ENCODE data around the gene SCN5A. TPM values are rescaled to one million over a fixed set of nuclear protein-coding genes. Genes with fewer than 3 reads are reported as not detected.
A peak's percentile ranks its signal among the peaks of the same experiment; 100 is the strongest.

SCN5A gene
- total RNA-seq (1.9 TPM), polyA plus RNA-seq (ENCODE audit: insufficient read depth in 1 of 8, insufficient read length in 8 of 8, low replicate concordance in 1 of 8) (1 to 10 TPM; 2.8 to 4.8 (median 4.3) TPM)
- long read RNA-seq, donor 1: 0 reads
- long read RNA-seq, donor 2: 0 reads
- long read RNA-seq, donor 3: 0 reads
- long read RNA-seq, donor 4: 0 reads
- long read RNA-seq, donor 5: 0 reads
- long read RNA-seq, donor 6: 0 reads
- long read RNA-seq, donor 7: 0 reads
- long read RNA-seq, donor 8: 0 reads
- long read RNA-seq, donor 9: 0 reads
- long read RNA-seq, donor 10: 0 reads
- long read RNA-seq, donor 11: 0 reads

GRCh38 chr3:38649500-38650247 is at the start of gene SCN5A:
Gene SCN5A (minus strand): TSS chr3:38649687. CDS start chr3:38633307, 16,380 bp downstream.
- Histone ChIP-seq H3K27ac (ENCODE audit: low read length) (no peak within 1 kb of the TSS), H3K4me3 (ENCODE audit: low read length) (peak within 1 kb of the TSS; percentile 43)

GRCh38 chr3:38698760-38699159 is 49.3 kb upstream of the SCN5A start:
- Histone ChIP-seq H3K27me3 (ENCODE audit: control insufficient read depth, insufficient read depth, low read length) (no peaks in the 10 kb centered on the region), H3K4me3 (ENCODE audit: low read length) (no peak overlapping the region), H3K4me1 (ENCODE audit: control insufficient read depth, insufficient read depth, low read length) (peaks cover 7% of the 10 kb centered on the region), H3K9me3 (replicated peaks; ENCODE audit: control insufficient read depth, low read depth, low read length) (no peaks in the 10 kb centered on the region), H3K27ac (ENCODE audit: low read length) (no peak overlapping the region), H3K36me3 (ENCODE audit: control insufficient read depth, insufficient read depth, low read length) (no peaks in the 10 kb centered on the region)
- 33% methylated on average over 5 of the region's 5 CpGs for WGBS (ENCODE audit: insufficient coverage)
- DNase-seq: peak; percentile 34

More at GRCh38 chr3:38649500-38650247, at the start of gene SCN5A:
- H3K36me3 ChIP-seq (ENCODE audit: control insufficient read depth, insufficient read depth, low read length): no peaks in the 10 kb centered on the region
- DNase-seq: peak; percentile 71
- WGBS (ENCODE audit: insufficient coverage): under 1% methylated on average over 60 of the region's 76 CpGs
- H3K27me3 ChIP-seq (ENCODE audit: control insufficient read depth, insufficient read depth, low read length): peaks cover 50% of the 10 kb centered on the region
- H3K4me1 ChIP-seq (ENCODE audit: control insufficient read depth, insufficient read depth, low read length): peaks cover 18% of the 10 kb centered on the region
- H3K9me3 ChIP-seq (replicated peaks; ENCODE audit: control insufficient read depth, low read depth, low read length): no peaks in the 10 kb centered on the region

GRCh38 chr3:38698061-38698460 is 48.6 kb upstream of the SCN5A start:
- Histone ChIP-seq H3K9me3 (replicated peaks; ENCODE audit: control insufficient read depth, low read depth, low read length) (no peaks in the 10 kb centered on the region), H3K36me3 (ENCODE audit: control insufficient read depth, insufficient read depth, low read length) (no peaks in the 10 kb centered on the region), H3K27me3 (ENCODE audit: control insufficient read depth, insufficient read depth, low read length) (no peaks in the 10 kb centered on the region), H3K4me1 (ENCODE audit: control insufficient read depth, insufficient read depth, low read length) (peaks cover 7% of the 10 kb centered on the region), H3K27ac (ENCODE audit: low read length) (no peak overlapping the region), H3K4me3 (ENCODE audit: low read length) (no peak overlapping the region)
- WGBS (ENCODE audit: insufficient coverage): 97% methylated on average over 7 of the region's 12 CpGs
- DNase-seq: no peak

GRCh38 chr3:38696034-38696433 is 46.5 kb upstream of the SCN5A start:
- no peaks in the 10 kb centered on the region for H3K27me3 ChIP-seq (ENCODE audit: control insufficient read depth, insufficient read depth, low read length)
- H3K4me3 ChIP-seq (ENCODE audit: low read length): no peak overlapping the region
- H3K36me3 ChIP-seq (ENCODE audit: control insufficient read depth, insufficient read depth, low read length): no peaks in the 10 kb centered on the region
- no peaks in the 10 kb centered on the region for H3K9me3 ChIP-seq (replicated peaks; ENCODE audit: control insufficient read depth, low read depth, low read length)
- no CpG with 5 or more reads among the region's 2 CpGs for WGBS (ENCODE audit: insufficient coverage)
- H3K4me1 ChIP-seq (ENCODE audit: control insufficient read depth, insufficient read depth, low read length): peaks cover 7% of the 10 kb centered on the region
- no peak for DNase-seq
- no peak overlapping the region for H3K27ac ChIP-seq (ENCODE audit: low read length)

- Histone ChIP-seq H3K27me3 (ENCODE audit: control insufficient read depth, insufficient read depth, low read length) (no peaks in the 10 kb centered on the region), H3K4me3 (ENCODE audit: low read length) (no peak overlapping the region), H3K36me3 (ENCODE audit: control insufficient read depth, insufficient read depth, low read length) (no peaks in the 10 kb centered on the region), H3K4me1 (ENCODE audit: control insufficient read depth, insufficient read depth, low read length) (no peaks in the 10 kb centered on the region), H3K9me3 (replicated peaks; ENCODE audit: control insufficient read depth, low read depth, low read length) (no peaks in the 10 kb centered on the region), H3K27ac (ENCODE audit: low read length) (no peak overlapping the region)
- DNase-seq: no peak
- 43% methylated on average over 1 of the region's 2 CpGs for WGBS (ENCODE audit: insufficient coverage)
These were observed 40.7 kb upstream of the SCN5A start for GRCh38 chr3:38690185-38690584.

GRCh38 chr3:38689774-38690173 is 40.3 kb upstream of the SCN5A start:
- H3K27ac ChIP-seq (ENCODE audit: low read length): no peak overlapping the region
- no CpG with 5 or more reads among the region's 3 CpGs for WGBS (ENCODE audit: insufficient coverage)
- no peak overlapping the region for H3K4me3 ChIP-seq (ENCODE audit: low read length)
- DNase-seq: no peak
- H3K9me3 ChIP-seq (replicated peaks; ENCODE audit: control insufficient read depth, low read depth, low read length): no peaks in the 10 kb centered on the region
- H3K4me1 ChIP-seq (ENCODE audit: control insufficient read depth, insufficient read depth, low read length): no peaks in the 10 kb centered on the region
- H3K27me3 ChIP-seq (ENCODE audit: control insufficient read depth, insufficient read depth, low read length): no peaks in the 10 kb centered on the region
- no peaks in the 10 kb centered on the region for H3K36me3 ChIP-seq (ENCODE audit: control insufficient read depth, insufficient read depth, low read length)

- DNase-seq: no peak
- no peaks in the 10 kb centered on the region for H3K4me1 ChIP-seq (ENCODE audit: control insufficient read depth, insufficient read depth, low read length)
- H3K36me3 ChIP-seq (ENCODE audit: control insufficient read depth, insufficient read depth, low read length): no peaks in the 10 kb centered on the region
- H3K9me3 ChIP-seq (replicated peaks; ENCODE audit: control insufficient read depth, low read depth, low read length): no peaks in the 10 kb centered on the region
- H3K4me3 ChIP-seq (ENCODE audit: low read length): no peak overlapping the region
- H3K27me3 ChIP-seq (ENCODE audit: control insufficient read depth, insufficient read depth, low read length): no peaks in the 10 kb centered on the region
- no peak overlapping the region for H3K27ac ChIP-seq (ENCODE audit: low read length)
- WGBS (ENCODE audit: insufficient coverage): no CpG with 5 or more reads among the region's 4 CpGs
These were observed 39.9 kb upstream of the SCN5A start for GRCh38 chr3:38689346-38689745.

- Histone ChIP-seq H3K9me3 (replicated peaks; ENCODE audit: control insufficient read depth, low read depth, low read length) (no peaks in the 10 kb centered on the region), H3K36me3 (ENCODE audit: control insufficient read depth, insufficient read depth, low read length) (no peaks in the 10 kb centered on the region), H3K27ac (ENCODE audit: low read length) (no peak overlapping the region), H3K4me3 (ENCODE audit: low read length) (no peak overlapping the region), H3K4me1 (ENCODE audit: control insufficient read depth, insufficient read depth, low read length) (no peaks in the 10 kb centered on the region), H3K27me3 (ENCODE audit: control insufficient read depth, insufficient read depth, low read length) (no peaks in the 10 kb centered on the region)
- WGBS (ENCODE audit: insufficient coverage): 63% methylated on average over 1 of the region's 2 CpGs
- DNase-seq: no peak
These were observed 37.8 kb upstream of the SCN5A start for GRCh38 chr3:38687321-38687720.

- Histone ChIP-seq H3K4me1 (ENCODE audit: control insufficient read depth, insufficient read depth, low read length) (no peaks in the 10 kb centered on the region), H3K9me3 (replicated peaks; ENCODE audit: control insufficient read depth, low read depth, low read length) (no peaks in the 10 kb centered on the region), H3K4me3 (ENCODE audit: low read length) (no peak overlapping the region), H3K27me3 (ENCODE audit: control insufficient read depth, insufficient read depth, low read length) (no peaks in the 10 kb centered on the region), H3K36me3 (ENCODE audit: control insufficient read depth, insufficient read depth, low read length) (no peaks in the 10 kb centered on the region), H3K27ac (ENCODE audit: low read length) (no peak overlapping the region)
- 20% methylated on average over 1 of the region's 5 CpGs for WGBS (ENCODE audit: insufficient coverage)
- no peak for DNase-seq
These were observed 35.1 kb upstream of the SCN5A start for GRCh38 chr3:38684546-38684945.

- no peaks in the 10 kb centered on the region for H3K36me3 ChIP-seq (ENCODE audit: control insufficient read depth, insufficient read depth, low read length)
- no peak overlapping the region for H3K27ac ChIP-seq (ENCODE audit: low read length)
- no peaks in the 10 kb centered on the region for H3K4me1 ChIP-seq (ENCODE audit: control insufficient read depth, insufficient read depth, low read length)
- H3K4me3 ChIP-seq (ENCODE audit: low read length): no peak overlapping the region
- H3K27me3 ChIP-seq (ENCODE audit: control insufficient read depth, insufficient read depth, low read length): no peaks in the 10 kb centered on the region
- H3K9me3 ChIP-seq (replicated peaks; ENCODE audit: control insufficient read depth, low read depth, low read length): no peaks in the 10 kb centered on the region
- DNase-seq: no peak
- 0% methylated on average over 2 of the region's 4 CpGs for WGBS (ENCODE audit: insufficient coverage)
These were observed 20.2 kb upstream of the SCN5A start for GRCh38 chr3:38669668-38670067.
